Umbilical cord (tissue), 2 donors: ENCODE results near the gene RORB. TPM values are rescaled to one million over a fixed set of nuclear protein-coding genes. Genes with fewer than 3 reads are reported as not detected.
"Not testable (repeated sequence)": the region's sequence is repeated elsewhere in the genome, so short reads cannot be mapped to it uniquely, and the experiment has no call there.

Experiments used
- DNase-seq: peaks from one replicate; pipeline ENCODE4 v3.0.0-alpha.2; 2015; ENCODE audit warnings: low spot score
- total RNA-seq: library from RNA; depleted of rRNA; stranded (reverse); fragments of >200 nt; gene quantifications from one replicate; pipeline ENCODE4 v1.2.3, GENCODE V29; 2014; ENCODE audit warnings: low replicate concordance; ENCODE audit not compliant: insufficient read depth

RORB gene
- total RNA-seq, 1 donor from 2014 or later = 1.7 TPM

- DNase-seq = no peak
Observed at GRCh38 chr9:74513221-74513620, 16.1 kb downstream of the RORB start.

- DNase-seq = no peak
Observed at GRCh38 chr9:74517188-74517587, 20.1 kb downstream of the RORB start.

GRCh38 chr9:74519419-74519818 lies 22.3 kb downstream of the RORB start:
- DNase-seq = no peak

GRCh38 chr9:74521009-74521408 lies 23.9 kb downstream of the RORB start:
- DNase-seq = no peak

GRCh38 chr9:74524289-74524688 lies 27.2 kb downstream of the RORB start:
- DNase-seq = no peak

GRCh38 chr9:74526215-74526614 lies 29.1 kb downstream of the RORB start:
- DNase-seq = no peak

- no peak for DNase-seq
Observed at GRCh38 chr9:74527718-74528117, 30.6 kb downstream of the RORB start.

- DNase-seq = no peak
Observed at GRCh38 chr9:74528207-74528606, 31.1 kb downstream of the RORB start.

- DNase-seq = not testable (repeated sequence)
Observed at GRCh38 chr9:74530458-74530857, 33.3 kb downstream of the RORB start.

GRCh38 chr9:74533253-74533652 lies 36.1 kb downstream of the RORB start:
- DNase-seq = no peak

- no peak for DNase-seq
Observed at GRCh38 chr9:74534841-74535240, 37.7 kb downstream of the RORB start.

GRCh38 chr9:74543145-74543544 lies 46.0 kb downstream of the RORB start:
- DNase-seq = no peak

GRCh38 chr9:74551266-74551665 lies 54.1 kb downstream of the RORB start:
- DNase-seq = no peak

GRCh38 chr9:74554751-74555419 lies 57.8 kb downstream of the RORB start:
- DNase-seq = peak; percentile 7

GRCh38 chr9:74555565-74555964 lies 58.4 kb downstream of the RORB start:
- no peak for DNase-seq

GRCh38 chr9:74556685-74557084 lies 59.5 kb downstream of the RORB start:
- no peak for DNase-seq

GRCh38 chr9:74557571-74557970 lies 60.4 kb downstream of the RORB start:
- no peak for DNase-seq

GRCh38 chr9:74562611-74563010 lies 65.5 kb downstream of the RORB start:
- DNase-seq = no peak

- peak; percentile 34 for DNase-seq
Observed at GRCh38 chr9:74570879-74571512, 73.9 kb downstream of the RORB start.

GRCh38 chr9:74573640-74574191 lies 76.6 kb downstream of the RORB start:
- no peak for DNase-seq

GRCh38 chr9:74576176-74576575 lies 79.0 kb downstream of the RORB start:
- no peak for DNase-seq

- no peak for DNase-seq
Observed at GRCh38 chr9:74577956-74578355, 80.8 kb downstream of the RORB start.

GRCh38 chr9:74589576-74589975 lies 92.4 kb downstream of the RORB start:
- DNase-seq = no peak
